CD4-positive, alpha-beta T cell treated with Interleukin-15 for 1 hour (primary cell): ENCODE measurements around the gene MOB3B.
"Not testable (repeated sequence)": the region's sequence is repeated elsewhere in the genome, so short reads cannot be mapped to it uniquely, and the experiment has no call there.

ENCODE experiments used
- DNase-seq: peaks from one replicate; pipeline ENCODE4 v3.0.0-alpha.2; 2020

MOB3B gene

DNA sequence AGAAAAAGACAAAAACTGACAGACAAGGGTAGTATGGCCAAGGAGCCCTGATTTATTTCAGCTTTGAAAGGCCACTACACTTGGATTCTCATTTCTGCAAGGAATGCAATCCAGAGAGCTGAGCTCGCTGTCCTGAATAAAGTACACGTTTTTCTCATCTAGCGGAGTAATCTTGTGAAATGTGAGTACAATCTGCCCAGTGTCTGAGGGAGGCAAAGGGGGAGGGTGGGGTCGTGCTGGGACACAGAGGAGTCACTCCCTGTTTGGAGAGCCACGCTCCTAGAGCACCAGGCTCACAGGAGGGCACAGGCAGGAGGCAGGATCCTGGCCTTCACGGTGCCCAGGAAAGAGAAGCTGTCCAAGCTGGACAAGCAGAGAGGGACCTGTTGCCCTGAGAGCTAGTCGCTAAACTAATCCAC is 56.5 kb downstream of the MOB3B start:
- DNase-seq, result no peak

DNA sequence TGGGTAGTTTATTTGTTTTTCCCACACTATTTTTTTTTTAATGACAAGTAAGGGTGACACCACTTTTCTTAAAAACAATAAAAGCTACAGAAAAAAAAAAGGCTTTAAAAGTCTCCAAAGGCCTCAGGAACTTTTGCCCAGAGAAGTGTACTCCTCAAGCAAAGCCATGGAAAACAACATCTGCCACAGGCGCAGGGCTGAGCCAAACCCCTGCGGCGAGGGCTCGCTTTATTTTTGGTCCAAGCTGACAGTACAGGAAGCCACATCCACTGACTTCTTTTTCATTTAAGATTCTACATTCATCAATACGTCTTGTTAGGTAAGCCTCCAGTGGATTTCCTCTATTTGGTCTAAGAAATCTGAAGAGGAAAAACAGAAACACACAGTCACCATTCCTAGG is 57.4 kb downstream of the MOB3B start:
- no peak for DNase-seq

DNA sequence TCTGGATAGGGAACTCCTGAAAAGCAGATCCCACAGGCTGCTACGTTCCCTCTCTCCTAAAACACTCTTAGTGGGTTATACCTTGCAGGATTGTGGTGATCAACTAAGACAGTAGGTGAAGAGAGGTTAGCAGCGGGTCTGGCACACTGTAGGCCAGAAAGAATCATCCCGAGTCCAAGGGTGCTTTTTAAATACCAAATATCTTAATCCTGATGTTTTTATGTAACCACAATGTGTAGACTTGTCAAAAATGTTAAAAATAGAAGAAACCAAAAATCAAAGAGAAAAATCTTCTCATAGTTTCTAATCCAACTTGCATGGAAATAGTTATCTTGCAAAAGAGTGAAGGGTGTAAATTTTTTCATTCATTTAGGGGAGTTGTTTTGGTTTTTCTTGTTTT is 57.8 kb downstream of the MOB3B start:
- DNase-seq, result no peak

DNA sequence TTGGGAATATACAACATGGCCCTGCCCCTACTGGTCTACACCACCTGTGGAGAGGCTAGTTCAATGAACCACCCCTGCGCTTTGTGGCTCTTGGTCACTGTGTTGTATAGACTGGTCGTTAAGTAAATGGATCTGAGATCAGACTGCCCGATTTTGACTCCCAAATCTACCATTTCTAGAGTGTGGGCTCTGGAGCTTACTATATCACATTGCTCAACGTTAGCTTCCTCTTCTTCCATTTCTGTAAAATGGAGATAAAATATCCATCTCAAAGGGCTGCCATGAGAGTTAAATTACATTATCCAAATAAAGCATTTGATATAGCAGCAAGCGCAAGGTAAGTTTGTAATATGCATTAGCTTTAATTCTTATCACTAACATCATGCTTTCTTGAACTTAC is 58.2 kb downstream of the MOB3B start:
- no peak for DNase-seq

DNA sequence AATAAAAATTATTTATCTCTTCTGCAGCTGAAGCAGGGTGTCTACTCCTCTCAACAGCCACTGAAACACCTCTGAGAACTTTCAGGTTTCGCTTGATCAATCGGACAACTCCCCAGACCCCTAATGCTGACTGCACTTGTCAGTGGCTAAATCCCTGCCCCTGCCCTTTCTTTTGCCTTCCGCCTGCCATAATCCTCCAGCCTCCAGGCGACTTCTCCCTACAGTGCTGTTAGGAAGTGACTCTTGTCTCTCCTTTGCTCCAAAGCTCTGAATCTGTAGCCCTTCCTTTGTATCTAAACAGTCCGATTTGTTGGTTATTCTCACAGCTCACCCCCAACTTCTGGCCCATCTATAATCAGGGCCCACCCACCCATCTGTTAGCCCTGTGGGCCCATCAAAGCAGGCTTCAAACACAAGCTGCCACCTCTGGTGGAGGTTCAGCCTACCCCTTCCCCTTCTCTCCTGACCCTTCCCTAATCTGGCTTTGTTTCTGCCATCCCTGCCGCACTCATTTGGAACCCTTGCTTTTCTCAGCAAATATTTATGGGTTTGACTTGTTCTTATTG is 59.2 kb downstream of the MOB3B start:
- DNase-seq, result no peak

DNA sequence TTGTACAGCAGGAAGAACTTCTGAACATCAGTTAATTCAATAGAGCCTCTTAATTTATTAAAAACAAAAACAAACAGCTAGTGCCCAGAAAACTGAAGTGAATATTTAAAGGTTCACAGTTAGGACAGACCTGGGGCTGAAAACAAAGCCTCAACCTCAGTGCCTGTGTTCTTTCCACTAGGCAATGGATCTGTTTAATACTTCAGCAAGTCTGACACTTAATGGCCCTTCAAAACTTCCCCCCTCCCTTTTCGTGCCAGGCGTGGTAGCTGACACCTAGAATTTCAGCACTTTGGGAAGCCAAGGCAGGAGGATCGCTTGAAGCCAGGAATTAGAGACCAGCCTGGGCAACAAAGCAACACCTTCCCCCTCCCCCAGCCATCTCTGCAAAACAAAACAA is 60.1 kb downstream of the MOB3B start:
- DNase-seq, result no peak

DNA sequence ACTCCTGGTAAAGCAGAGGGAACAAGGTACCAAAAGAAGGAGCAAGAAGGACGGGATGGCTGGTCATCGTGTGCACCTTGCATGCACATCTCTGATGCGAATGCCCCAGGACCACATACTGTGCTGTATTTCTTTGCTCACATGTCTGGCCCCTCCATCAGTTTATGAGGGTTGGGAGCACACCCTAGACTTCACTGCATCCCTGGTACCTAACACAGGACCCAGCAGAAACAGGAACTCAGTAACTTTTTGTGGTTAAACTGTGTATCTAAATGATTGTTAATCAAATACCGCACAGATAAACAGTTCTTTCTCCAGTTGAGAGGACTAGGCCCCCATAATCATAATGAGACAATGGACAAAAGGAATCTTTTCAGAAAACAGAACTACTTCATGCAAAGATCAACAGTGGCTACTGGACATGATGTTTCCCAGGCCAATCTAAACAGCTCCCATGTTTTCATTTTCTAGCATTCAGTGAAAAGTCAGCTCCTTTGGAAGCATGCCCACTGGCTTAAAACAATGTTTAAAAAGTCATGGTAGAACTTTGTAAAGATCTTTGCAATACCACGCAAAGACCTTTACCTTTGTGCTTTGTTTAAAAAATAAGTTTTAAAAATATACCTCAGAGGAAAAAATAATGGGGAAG is 61.0 kb downstream of the MOB3B start:
- DNase-seq, result no peak

DNA sequence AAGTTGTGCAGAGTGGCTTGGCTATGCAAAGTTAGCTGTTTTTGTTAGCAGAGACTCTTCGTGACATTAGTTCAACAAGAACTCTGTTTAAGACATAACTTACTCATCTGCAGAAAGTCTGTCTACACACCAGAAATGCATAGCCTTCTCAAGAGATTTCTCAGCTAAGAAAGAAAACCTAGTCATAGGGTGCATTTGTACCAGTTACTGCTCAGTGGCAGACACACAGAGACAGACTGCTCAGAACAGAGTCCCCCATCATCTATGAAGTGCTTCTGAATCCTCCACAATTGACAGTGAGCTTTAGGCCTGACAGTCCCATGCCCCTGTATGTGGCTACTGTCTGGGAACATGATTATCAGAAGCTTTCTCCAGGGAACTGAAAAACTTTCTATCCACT is 61.6 kb downstream of the MOB3B start:
- no peak for DNase-seq

DNA sequence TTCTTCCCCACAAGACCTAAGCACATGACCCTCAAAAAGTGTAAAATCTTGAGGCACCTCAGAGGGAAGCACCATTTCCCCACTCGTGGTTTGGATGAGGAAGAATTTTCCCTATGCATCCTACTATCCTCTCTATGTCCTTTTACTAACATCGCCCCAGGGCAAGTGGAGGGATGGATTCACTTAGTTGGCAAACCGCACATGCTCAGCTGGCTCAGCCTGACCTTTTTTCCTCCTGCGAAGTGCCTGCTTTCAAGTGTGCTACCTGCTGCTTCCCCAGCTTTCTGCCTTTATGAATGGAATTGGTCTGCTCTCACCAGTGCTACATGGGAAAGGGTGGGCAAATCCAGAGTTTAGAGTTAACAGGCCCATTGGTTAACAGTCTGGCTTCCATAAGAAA is 62.1 kb downstream of the MOB3B start:
- DNase-seq, result no peak

DNA sequence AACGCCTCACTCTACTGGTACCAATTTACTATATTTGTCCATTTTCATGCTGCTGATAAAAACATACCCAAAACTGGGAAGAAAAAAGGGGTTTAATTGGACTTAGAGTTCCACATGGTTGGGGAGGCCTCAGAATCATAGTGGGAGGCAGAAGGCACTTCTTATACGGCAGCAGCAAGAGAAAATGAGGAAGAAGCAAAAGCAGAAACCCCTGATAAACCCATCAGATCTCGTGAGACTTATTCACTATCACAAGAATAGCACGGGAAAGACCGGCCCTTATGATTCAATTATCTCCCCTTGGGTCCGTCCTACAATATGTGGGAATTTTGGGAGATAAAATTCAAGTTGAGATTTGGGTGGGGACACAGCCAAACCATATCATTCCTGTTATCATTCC is 63.1 kb downstream of the MOB3B start:
- DNase-seq, result not testable (repeated sequence)

DNA sequence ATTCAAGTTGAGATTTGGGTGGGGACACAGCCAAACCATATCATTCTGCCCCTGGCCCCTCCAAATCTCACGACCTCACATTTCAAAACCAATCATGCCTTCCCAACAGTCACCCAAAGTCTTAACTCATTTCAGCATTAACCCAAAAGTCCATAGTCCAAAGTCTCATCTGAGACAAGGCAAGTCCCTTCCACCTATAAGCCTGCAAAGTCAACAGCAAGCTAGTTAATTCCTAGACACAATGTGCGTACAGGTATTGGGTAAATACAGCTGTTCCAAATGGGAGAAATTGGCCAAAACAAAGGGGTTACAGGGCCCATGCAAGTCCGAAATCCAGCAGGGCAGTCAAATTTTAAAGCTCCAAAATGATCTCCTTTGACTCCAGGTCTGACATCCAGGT is 64.7 kb downstream of the MOB3B start:
- not testable (repeated sequence) for DNase-seq

DNA sequence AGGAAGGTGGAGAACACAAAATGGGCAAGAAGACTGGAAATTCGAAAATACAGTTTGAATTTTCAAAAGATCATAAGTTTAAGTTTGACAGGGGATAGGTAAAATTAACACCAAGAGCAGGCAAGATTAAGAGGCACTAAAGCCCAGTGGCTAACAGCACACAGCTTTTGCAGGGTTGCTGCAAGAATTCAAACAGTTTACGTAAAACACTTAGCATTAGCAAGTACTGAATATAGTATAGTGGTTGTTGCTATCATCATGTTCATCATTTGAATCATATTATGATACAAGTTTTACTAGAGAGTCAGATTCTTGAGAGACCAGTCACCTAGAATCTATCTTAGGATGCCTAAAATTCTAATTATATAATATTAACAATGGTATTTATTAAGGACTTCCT is 66.8 kb downstream of the MOB3B start:
- no peak for DNase-seq

DNA sequence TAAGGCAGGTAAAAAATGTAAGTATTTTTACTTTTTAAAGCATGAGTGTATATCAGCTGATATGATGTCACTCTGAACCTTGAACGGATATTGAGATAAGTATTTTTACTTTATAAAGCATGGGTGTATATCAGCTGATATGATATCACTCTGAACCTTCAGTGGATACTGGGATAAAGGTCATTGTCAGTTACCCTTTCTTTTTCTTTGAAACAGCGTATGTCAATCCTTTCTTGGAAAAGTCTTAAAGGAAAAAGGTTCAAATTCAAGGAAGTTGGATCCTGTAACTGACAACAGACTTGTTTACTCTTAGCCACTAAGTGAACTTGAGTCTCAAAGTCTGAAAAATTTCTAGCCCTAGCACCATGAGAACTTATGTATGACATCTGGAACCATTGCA is 67.2 kb downstream of the MOB3B start:
- no peak for DNase-seq

DNA sequence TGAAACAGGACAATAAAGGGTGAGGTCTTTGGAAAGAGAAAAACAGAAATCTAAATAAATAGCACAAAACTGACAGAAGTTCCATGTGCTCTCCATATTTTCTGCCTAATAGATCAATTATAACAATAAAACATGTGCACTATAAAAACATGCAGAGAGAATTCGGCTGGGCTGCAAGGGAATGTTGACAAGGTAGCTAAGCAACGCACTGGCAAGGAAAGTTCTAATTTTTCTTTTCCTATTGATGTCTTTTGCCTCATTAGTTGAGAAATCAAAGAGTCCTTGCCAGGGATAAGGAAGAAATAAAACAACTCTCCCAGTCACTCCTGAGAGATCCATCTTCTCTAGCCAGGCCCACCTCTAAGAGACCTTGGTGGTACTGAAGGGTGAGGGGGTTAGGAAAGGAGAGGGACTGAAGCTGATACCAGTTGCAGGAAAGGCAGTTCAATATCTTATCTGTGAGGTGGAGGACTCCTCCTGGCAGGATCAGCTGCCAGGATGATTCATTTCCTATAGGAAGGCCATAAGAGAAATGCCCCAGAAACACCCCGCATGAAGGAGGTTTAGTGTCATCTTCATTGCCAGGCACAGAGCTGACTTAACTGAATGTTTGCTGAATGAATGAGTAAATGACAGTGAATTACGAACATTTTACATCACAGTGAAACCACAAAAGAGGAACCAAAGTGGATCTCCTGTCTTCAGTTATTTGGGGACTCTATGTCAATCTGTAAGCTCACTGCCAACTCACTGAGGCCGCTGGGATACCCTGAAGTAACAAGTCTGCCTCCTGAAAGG is 69.2 kb downstream of the MOB3B start:
- peak; percentile 42 for DNase-seq

DNA sequence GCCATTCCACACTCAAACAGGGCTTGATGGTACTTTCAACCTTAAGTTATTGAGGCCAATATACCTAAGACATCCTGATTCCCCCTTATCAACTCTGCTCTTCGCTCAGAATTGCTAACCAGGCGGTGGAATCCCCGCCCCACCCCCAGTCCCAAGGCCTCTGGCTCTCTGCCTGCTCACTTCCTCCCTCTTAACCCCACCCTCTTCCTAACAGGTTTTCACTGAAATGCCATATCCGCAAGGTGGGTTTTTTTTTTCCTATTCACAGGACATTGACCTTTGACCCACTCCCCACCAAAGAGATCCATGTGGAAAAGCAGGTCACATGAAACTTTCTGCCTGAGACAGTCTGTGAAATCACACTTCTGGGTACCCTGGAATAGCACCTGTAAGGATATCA is 72.2 kb downstream of the MOB3B start:
- no peak for DNase-seq

DNA sequence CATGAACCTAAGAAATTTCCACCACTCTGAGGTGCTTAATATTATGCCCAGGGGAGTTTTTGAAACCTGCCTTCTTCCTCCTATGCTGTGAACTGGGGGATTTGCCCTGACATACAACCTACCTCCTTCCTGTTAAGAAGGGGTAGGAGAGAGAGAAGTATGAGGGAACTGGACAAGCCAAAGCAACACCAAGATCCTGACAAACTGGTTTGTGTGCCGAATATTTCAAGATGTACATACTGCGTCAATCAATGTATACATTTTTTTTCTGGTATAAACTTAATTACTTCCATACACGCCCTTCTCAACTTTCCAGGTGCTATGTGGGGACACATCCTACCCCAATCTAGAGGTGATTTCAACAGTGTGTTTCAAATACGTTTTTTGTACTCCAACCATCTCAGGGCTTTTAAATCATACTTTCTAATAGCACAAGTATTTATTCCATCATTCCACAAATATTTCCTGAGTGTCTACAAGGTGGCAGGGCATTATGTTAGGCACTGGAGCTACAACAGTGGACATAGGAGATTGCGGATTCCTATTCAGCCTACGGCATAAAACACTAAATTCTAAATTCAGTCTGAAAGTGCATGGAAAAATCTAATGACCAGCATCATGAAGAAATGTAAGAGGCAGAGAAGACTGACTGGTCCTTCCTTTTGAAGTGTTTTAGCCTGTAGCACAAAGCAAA is 75.6 kb downstream of the MOB3B start:
- DNase-seq, result no peak

DNA sequence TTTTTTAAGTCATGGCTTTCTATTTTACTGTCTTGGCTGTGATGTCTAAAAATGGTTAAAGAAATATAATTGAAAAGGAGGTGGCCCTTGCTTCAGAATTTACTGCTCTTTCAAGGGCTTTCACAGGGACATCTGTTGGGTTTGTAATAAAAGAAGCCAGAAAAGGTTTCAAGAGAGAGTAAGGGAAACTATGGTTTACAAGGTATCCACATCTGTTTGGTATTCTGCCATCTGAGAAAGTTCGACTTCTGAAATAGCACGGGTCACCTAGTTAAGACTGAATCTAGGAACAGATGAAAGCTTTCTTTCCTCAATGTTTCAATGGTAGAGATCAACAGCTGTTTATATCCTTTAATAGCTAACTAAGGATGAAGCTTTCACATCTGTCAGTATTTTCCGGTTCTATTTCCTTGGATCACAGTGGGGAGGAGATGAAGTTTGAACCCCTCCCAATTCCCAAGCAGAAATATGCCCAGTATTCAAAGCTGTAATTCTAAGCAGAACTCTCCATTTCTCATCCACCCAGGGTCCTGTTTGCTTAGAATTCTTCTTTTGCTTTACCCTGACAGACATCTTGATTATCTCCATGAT is 78.3 kb downstream of the MOB3B start:
- no peak for DNase-seq

DNA sequence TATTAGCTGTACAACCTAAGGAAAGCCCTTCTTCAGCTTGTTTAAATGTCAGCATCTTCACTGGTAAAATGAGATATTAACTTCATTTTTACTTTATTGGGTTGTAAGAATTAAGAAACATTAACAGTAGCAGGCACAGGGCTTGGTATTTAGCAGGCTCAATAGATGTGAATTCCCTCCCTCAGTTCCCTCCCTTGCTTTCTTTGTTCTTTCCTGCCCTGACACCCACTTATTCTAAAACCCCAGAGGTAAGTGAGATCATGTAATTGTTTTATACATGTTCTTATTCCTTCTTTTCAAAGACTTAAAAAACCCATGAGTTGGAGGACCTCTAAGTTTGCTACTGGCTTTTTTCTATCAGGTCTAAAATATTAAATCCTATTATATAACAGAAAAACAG is 78.9 kb downstream of the MOB3B start:
- no peak for DNase-seq

DNA sequence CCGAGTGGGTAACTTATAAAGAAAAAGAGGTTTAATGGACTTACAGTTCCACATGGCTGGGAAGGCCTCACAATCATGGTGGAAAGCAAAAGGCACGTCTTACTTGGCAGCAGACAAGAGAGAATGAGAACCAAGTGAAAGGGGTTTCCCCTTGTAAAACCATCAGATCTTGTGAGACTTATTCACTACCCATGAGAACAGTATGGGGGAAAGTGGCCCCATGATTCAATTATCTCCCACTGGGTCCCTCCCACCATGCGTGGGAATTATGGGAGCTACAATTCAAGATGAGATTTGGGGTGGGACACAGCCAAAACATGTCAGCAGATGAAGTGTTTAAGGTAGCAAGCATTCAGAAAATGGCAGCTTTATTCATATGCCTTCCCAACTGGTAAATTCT is 81.3 kb downstream of the MOB3B start:
- DNase-seq, result not testable (repeated sequence)

DNA sequence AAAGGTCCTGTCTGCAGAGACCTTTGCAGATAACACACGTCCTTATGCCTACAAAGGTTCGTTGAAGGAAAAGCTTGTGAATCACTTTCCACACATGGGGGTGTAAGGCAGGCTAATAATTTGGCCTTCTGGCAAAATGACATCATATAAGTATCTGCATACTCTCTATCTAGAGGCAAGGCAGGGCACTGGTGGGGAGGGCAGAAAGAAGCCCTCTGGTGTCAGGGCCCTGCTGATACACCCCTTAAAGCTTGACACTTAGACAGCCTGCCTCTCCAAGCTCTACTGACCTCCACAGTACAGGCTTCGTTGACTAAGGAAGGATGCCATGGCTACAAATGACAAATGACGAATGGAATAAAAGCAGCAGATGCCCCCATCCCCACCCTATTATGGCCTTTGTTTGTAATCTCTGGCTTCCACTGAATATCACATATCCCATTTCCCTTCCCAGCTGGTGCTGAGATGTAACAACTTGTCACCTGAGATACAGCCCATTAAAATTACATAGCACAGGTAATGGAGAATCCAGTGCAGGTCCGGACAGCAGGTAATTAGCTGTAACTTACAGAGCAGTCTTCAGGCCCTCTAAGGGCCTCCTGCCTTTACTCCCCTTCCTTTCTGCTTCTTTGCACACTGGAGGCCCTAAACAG is 82.5 kb downstream of the MOB3B start:
- DNase-seq, result no peak

DNA sequence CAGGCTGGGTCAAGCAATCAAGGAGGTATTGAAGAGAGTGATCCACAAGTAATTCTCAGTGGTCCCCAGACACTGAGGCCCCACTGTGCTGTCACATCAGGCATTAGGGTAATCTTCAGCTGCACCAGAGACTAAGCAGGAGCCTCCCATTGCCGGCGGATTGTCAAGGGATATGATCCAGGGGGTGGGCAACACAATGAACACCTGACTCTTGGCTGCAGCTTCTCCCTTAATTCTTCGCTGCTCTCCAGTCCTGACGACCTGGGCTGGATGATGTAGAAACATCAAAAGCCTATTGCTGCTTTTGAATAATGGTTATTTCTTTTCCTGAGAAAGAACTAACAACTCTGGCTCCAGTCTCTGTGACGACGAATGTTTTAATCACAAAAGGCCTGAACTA is 83.9 kb downstream of the MOB3B start:
- no peak for DNase-seq

DNA sequence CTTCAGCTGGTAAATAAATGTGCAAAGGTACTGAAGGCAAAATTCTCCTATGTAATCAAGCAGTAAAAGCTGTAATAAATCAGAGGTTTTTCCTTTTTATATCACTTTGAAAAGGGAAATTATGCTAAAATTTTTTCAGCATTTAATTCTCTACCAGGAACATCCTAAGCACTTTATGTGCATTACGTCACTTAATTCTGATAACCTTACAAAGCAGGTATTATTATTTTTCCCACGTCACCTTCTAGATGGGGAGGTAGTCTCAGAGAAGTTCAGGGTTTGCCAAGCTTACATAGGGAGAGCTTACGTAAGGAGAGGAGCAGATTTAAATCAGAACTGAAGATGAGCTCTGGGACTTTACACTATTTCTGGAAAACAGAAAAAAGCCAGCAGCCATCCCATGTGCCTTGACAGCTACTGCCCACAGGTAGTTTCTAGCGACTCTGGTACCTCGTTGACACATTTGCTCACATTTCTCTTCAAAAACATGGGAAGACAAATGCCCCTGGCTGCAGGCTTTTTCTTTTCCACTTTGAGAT is 84.5 kb downstream of the MOB3B start:
- DNase-seq, result no peak

DNA sequence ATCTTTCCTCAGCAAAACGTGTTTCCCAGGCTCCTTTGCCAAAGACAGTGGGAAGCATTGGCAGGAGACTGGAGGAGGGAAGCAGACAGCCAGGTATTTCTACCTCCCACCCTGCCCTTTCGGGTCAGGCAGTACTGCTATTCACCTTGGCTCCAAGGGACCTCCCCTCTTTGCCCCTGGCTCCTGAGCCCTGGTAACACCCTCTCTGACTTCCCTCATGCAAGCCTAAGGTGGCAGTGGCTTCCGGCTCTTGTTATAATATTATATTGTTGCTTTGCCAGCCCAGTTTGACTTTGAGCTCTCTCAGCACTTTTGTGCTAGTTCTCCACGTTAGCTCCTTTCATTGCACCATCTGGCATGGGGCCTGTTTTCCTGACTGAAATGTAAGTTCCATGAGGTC is 87.2 kb downstream of the MOB3B start:
- no peak for DNase-seq
